Caco-2 (cell line): ENCODE measurements around the gene PUSL1. TPM values are rescaled to one million over a fixed set of nuclear protein-coding genes. Genes with fewer than 3 reads are reported as not detected.

ENCODE experiments used
- BruUV-seq: library from RNA; stranded (reverse); fragments of 400-500 nt; replicated peaks from 2 replicates; lab custom pipeline; 2021; lab: Mats Ljungman, UMichigan
- CTCF ChIA-PET: fragments of 300-600 bp; sonication (Branson Sonifier 250); formaldehyde crosslinking; loops from one replicate; lab custom pipeline; 2022; ENCODE audit warnings: antibody characterized with exemption; lab: Charles Lee
- POLR2A ChIA-PET: fragments of 300-600 bp; sonication (Branson Sonifier 250); formaldehyde crosslinking; loops from one replicate; lab custom pipeline; 2022; ENCODE audit warnings: antibody characterized with exemption; lab: Charles Lee
- DNase-seq, 2 experiments: peaks; one replicate each; pipeline versions ENCODE4 v3.0.0 to v3.0.0-alpha.2; 2020 to 2022
- H3K27me3 ChIP-seq: replicated peaks from 2 replicates; pipeline ENCODE4 v1.6.0; 2011; ENCODE audit warnings: low read length; ENCODE audit not compliant: control insufficient read depth, insufficient read depth
- H3K36me3 ChIP-seq: 2 replicates; pipeline ENCODE4 v1.5.1; 2011; ENCODE audit warnings: low read length; ENCODE audit not compliant: control insufficient read depth, insufficient read depth
- H3K4me1 ChIP-seq: fragments of 250-450 bp; sonication (Bioruptor Pico); 2 replicates; pipeline ENCODE4 v1.5.1; 2020; ENCODE audit warnings: mild to moderate bottlenecking
- H3K4me3 ChIP-seq: 2 replicates; pipeline ENCODE4 v1.5.1; 2011; ENCODE audit warnings: low read depth, mild to moderate bottlenecking, control low read depth, low read length
- H3K9me3 ChIP-seq: fragments of 250-450 bp; sonication (Bioruptor Pico); 2 replicates; pipeline ENCODE4 v1.5.1; 2020; ENCODE audit warnings: mild to moderate bottlenecking, moderate library complexity
- H3K27ac Mint-ChIP-seq: one replicate; pipeline ENCODE4 v1.8.0; 2022; ENCODE audit warnings: mixed read lengths; ENCODE audit not compliant: unreplicated experiment
- H3K27me3 Mint-ChIP-seq: one replicate; pipeline ENCODE4 v1.8.0; 2022; ENCODE audit warnings: mixed read lengths; ENCODE audit not compliant: insufficient read depth, unreplicated experiment
- H3K36me3 Mint-ChIP-seq: one replicate; pipeline ENCODE4 v1.8.0; 2022; ENCODE audit warnings: mild to moderate bottlenecking, mixed read lengths; ENCODE audit not compliant: insufficient read depth, unreplicated experiment
- H3K4me1 Mint-ChIP-seq: one replicate; pipeline ENCODE4 v1.8.0; 2022; ENCODE audit warnings: low read depth, mixed read lengths; ENCODE audit not compliant: unreplicated experiment
- H3K4me3 Mint-ChIP-seq: one replicate; pipeline ENCODE4 v1.8.0; 2022; ENCODE audit warnings: mild to moderate bottlenecking, moderate library complexity, mixed read lengths; ENCODE audit not compliant: unreplicated experiment
- H3K9me3 Mint-ChIP-seq: one replicate; pipeline ENCODE4 v1.8.0; 2022; ENCODE audit warnings: mixed read lengths; ENCODE audit not compliant: unreplicated experiment
- intact Hi-C: fragments of 100-400 bp; cut with micrococcal nuclease; formaldehyde crosslinking; loops from one replicate; pipeline ENCODE4 v1.10.0; 2022; ENCODE audit not compliant: unreplicated experiment
- total RNA-seq: library from RNA; stranded (reverse); gene quantifications from 2 replicates; pipeline ENCODE4 v1.2.3, GENCODE V29; 2022
- TF ChIP-seq, protein P1 (sequence below), 2 experiments: fragments of 200-600 bp in 1 of 2; IDR thresholded peaks; 1 replicate in 1 of 2; 2 replicates in 1 of 2; pipeline versions ENCODE4 v1.5.1 to v1.8.0; 2011 to 2022; ENCODE audit warnings: antibody characterized with exemption in 1 of 2, control low read depth in 1 of 2, inconsistent platforms in 1 of 2, low read depth in 1 of 2, low read length in 1 of 2, mild to moderate bottlenecking in 1 of 2, moderate library complexity in 1 of 2; ENCODE audit not compliant: insufficient read depth in 1 of 2, severe bottlenecking in 1 of 2, unreplicated experiment in 1 of 2

Gene PUSL1
- total RNA-seq, 1 experiment from 2014 or later, result 43.8 TPM

DNA sequence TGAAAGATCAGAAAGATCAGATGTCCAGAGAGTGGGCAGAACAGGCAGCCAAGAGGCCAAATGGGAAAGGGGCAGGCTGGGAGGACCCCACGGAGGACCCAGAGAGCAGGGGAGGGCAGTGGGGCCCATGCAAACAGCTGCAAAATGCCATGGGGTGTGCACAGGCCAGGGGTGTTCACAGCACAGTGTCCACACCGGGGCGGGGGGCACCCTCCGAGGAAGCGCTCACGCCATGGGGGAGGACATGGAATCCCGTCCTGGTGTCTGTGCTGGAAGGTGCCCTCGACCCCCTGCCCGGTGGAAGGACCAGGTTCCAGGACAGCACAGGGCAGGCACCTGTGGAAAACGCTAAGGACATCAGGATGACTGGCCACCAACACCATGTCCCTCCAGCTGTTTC, 14.6 kb downstream of the PUSL1 start:
- DNase-seq, result no peak
- Mint-ChIP-seq H3K36me3 (peaks cover 48% of the 10 kb centered on the region), H3K27me3 (no peaks in the 10 kb centered on the region), H3K9me3 (no peaks in the 10 kb centered on the region), H3K4me3 (peak overlapping the region; percentile 81), H3K27ac (peak overlapping the region; percentile 45), H3K4me1 (peaks cover 7% of the 10 kb centered on the region)
- CTCF ChIA-PET, result no interaction called here
- BruUV-seq, result no TSS peak
- H3K27me3 ChIP-seq, result no peaks in the 10 kb centered on the region
- H3K4me1 ChIP-seq, result 0 out of 2 replicates have a peak, but pooled peaks cover 5% of the 10 kb centered on the region
- H3K9me3 ChIP-seq, result no peaks in the 10 kb centered on the region
- intact Hi-C loops, result no loop called here
- no peak overlapping the region for H3K4me3 ChIP-seq
- TF ChIP-seq, protein P1, sequence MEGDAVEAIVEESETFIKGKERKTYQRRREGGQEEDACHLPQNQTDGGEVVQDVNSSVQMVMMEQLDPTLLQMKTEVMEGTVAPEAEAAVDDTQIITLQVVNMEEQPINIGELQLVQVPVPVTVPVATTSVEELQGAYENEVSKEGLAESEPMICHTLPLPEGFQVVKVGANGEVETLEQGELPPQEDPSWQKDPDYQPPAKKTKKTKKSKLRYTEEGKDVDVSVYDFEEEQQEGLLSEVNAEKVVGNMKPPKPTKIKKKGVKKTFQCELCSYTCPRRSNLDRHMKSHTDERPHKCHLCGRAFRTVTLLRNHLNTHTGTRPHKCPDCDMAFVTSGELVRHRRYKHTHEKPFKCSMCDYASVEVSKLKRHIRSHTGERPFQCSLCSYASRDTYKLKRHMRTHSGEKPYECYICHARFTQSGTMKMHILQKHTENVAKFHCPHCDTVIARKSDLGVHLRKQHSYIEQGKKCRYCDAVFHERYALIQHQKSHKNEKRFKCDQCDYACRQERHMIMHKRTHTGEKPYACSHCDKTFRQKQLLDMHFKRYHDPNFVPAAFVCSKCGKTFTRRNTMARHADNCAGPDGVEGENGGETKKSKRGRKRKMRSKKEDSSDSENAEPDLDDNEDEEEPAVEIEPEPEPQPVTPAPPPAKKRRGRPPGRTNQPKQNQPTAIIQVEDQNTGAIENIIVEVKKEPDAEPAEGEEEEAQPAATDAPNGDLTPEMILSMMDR (IDR thresholded peaks at IDR 0.05; ENCODE audit: insufficient read depth in 1 of 2, low read depth in 1 of 2, low read length in 1 of 2, severe bottlenecking in 1 of 2, unreplicated experiment in 1 of 2), result no peak
- no peaks in the 10 kb centered on the region for H3K36me3 ChIP-seq
- POLR2A ChIA-PET, result no interaction called here

DNA sequence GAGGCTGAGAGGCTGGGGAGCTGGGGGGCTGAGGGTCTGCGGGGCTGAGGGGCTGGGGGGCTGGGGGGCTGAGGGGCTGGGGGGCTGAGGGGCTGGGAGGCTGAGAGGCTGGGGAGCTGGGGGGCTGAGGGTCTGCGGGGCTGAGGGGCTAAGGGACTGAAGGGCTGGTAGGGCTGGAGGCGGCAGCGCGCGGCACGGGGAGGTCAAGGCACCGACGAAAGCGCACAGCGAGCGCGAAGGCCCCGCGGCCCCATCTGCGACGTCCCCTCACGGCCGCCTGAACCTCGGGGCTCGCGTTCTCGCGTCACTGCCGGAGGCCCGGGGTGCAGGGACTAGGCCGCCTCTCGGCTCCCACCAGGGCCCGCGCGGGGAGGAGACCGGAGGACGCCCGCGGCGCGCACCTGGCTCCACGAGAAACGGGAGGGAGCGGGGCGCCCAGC, 15.7 kb downstream of the PUSL1 start:
- TF ChIP-seq, protein P1 (IDR thresholded peaks at IDR 0.05; ENCODE audit: insufficient read depth in 1 of 2, low read depth in 1 of 2, low read length in 1 of 2, severe bottlenecking in 1 of 2, unreplicated experiment in 1 of 2), result no peak
- Mint-ChIP-seq H3K36me3 (peaks cover 43% of the 10 kb centered on the region), H3K9me3 (no peaks in the 10 kb centered on the region), H3K27me3 (no peaks in the 10 kb centered on the region), H3K27ac (peak overlapping the region; percentile 88), H3K4me1 (peaks cover 7% of the 10 kb centered on the region), H3K4me3 (peak overlapping the region; percentile 81)
- ChIA-PET CTCF (no interaction called here), POLR2A (no interaction called here)
- Histone ChIP-seq H3K27me3 (no peaks in the 10 kb centered on the region), H3K36me3 (no peaks in the 10 kb centered on the region), H3K4me3 (peak overlapping the region; percentile 61), H3K9me3 (no peaks in the 10 kb centered on the region), H3K4me1 (0 out of 2 replicates have a peak, but pooled peaks cover 5% of the 10 kb centered on the region)
- no peak for DNase-seq
- no TSS peak for BruUV-seq
- intact Hi-C loops, result no loop called here

DNA sequence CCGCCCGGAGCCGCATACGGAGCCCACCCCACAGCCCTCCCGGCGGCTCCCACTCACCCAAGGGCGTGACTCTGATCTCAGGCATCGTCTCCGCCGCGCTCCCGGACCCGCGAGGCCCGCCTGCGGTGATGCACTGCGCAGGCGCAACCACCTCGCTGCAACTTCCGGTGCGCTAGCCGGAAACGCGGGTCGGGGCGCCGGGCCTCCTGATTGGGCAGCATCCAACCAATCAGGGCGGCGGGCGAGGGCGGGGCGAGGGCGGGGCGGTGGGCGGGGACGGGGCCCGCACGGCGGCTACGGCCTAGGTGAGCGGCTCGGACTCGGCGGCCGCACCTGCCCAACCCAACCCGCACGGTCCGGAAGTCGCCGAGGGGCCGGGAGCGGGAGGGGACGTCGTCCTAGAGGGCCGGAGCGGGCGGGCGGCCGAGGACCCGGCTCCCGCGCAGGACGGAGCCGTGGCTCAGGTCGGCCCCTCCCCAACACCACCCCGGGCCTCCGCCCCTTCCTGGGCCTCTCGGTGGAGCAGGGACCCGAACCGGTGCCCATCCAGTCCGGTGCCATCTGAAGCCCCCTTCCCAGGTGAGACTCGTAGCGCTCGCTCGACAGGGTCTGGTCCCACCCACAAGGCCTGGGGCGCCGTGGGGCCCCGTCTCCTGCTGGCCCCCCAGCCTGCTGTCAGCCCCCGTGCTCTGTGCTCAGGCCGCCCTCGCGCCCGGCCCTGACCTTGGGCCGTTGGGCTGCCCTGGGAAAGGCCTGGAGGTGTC, 16.3 kb downstream of the PUSL1 start, which contains the start of the genes CPTP and INTS11:
TSS of gene CPTP (plus strand) at position 279 of the 764 bp plus-strand sequence. CDS start 2,109 bp downstream, outside the sequence.
TSS of gene INTS11 (minus strand) at position 137 of the 764 bp plus-strand sequence. CDS start at position 85, 52 bp downstream.
- Histone ChIP-seq H3K9me3 (no peaks in the 10 kb centered on the region), H3K36me3 (no peaks in the 10 kb centered on the region), H3K4me1 (0 out of 2 replicates have a peak, but pooled peaks cover 5% of the 10 kb centered on the region), H3K27me3 (no peaks in the 10 kb centered on the region), H3K4me3 (peak within 1 kb of the TSS; percentile 61)
- DNase-seq, result peak; percentile 93 to 94
- TSS peak; percentile 53 for BruUV-seq
- Mint-ChIP-seq H3K27ac (peak within 1 kb of the TSS; percentile 88), H3K4me1 (peaks cover 7% of the 10 kb centered on the region), H3K9me3 (no peaks in the 10 kb centered on the region), H3K4me3 (peak within 1 kb of the TSS; percentile 81), H3K27me3 (no peaks in the 10 kb centered on the region), H3K36me3 (peaks cover 40% of the 10 kb centered on the region)
- ChIA-PET POLR2A (interaction anchor here (0.6 to 0.9 kb wide), 2 partner anchors 49 to 90 kb away, joined by 3 read pairs; no protein-coding TSS in a partner anchor), CTCF (no interaction called here)
- TF ChIP-seq, protein P1 (IDR thresholded peaks at IDR 0.05; ENCODE audit: insufficient read depth in 1 of 2, low read depth in 1 of 2, low read length in 1 of 2, severe bottlenecking in 1 of 2, unreplicated experiment in 1 of 2), result no peak
- intact Hi-C loops, result no loop called here
